ENCODE data around the gene TECPR1. TPM values are rescaled to one million over a fixed set of nuclear protein-coding genes. Genes with fewer than 3 reads are reported as not detected.

Gene TECPR1
- total and polyA plus RNA-seq, 2 donors (not counting 1 experiment from before 2014, with no cell fraction given): 3.7 to 39.0 TPM

GRCh38 chr7:98244871-98245270, 7.2 kb downstream of the TECPR1 start:
- Histone ChIP-seq H3K4me3 (replicated peaks in 1 of 4; ENCODE audit: control extremely low read depth in 1 of 4, insufficient read depth in 1 of 4, low read depth in 3 of 4, low read length in 4 of 4) (no peak overlapping the region), H3K36me3 (ENCODE audit: control insufficient read depth, insufficient read depth, low read length) (peaks cover 4% of the 10 kb centered on the region), H3K27ac (ENCODE audit: insufficient read depth, low read length) (no peak overlapping the region), H4K20me1 (ENCODE audit: control insufficient read depth, extremely low read depth, insufficient read depth, low read length) (no peaks in the 10 kb centered on the region), H3K9ac (ENCODE audit: insufficient read depth, low read length) (no peak overlapping the region), H2AFZ (ENCODE audit: low read length) (no peak overlapping the region), H3K4me2 (ENCODE audit: extremely low read depth, insufficient read depth, low read length) (no peak overlapping the region), H3K9me3 (ENCODE audit: control insufficient read depth, insufficient read depth, low read depth, low read length) (no peaks in the 10 kb centered on the region), H3K27me3 (ENCODE audit: control insufficient read depth, insufficient read depth, low read length) (no peaks in the 10 kb centered on the region), H3K79me2 (ENCODE audit: control insufficient read depth, insufficient read depth, low read length) (no peaks in the 10 kb centered on the region), H3K4me1 (ENCODE audit: control insufficient read depth, extremely low read depth, insufficient read depth, low read length) (no peaks in the 10 kb centered on the region)
- TF ChIP-seq CTCF (conservative IDR thresholded peaks at IDR 0.05 in 1 of 2, IDR thresholded peaks at IDR 0.05 in 1 of 2; ENCODE audit: low read depth in 1 of 2, low read length in 2 of 2) (no peak), EZH2 (IDR thresholded peaks at IDR 0.05; ENCODE audit: low read length, missing control alignments) (no peak)
- no peak for DNase-seq (ENCODE audit: low read depth in 2 of 2)

DNA sequence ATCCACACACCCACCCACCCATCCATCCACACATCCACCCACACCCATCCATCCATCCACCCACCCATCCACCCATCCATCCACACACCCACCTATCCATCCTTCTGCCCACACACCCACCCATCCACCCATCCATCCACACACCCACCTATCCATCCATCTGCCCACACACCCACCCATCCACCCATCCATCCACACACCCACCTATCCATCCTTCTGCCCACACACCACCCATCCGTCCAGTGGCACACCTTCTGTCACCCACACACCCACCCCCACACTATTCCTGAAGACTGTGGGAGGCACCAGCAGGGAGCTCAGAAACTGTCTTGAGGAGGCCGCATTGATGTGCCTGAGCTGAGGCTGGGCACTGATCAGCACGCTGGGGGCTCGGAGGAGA, 9.1 kb downstream of the TECPR1 start:
- H3K9me3 ChIP-seq (ENCODE audit: control insufficient read depth, insufficient read depth, low read depth, low read length): no peaks in the 10 kb centered on the region
- DNase-seq (ENCODE audit: low read depth in 2 of 2): no peak

GRCh38 chr7:98242342-98242741, 9.7 kb downstream of the TECPR1 start:
- no peak for DNase-seq (ENCODE audit: low read depth in 2 of 2)
- no peak for TF ChIP-seq CTCF (conservative IDR thresholded peaks at IDR 0.05 in 1 of 2, IDR thresholded peaks at IDR 0.05 in 1 of 2; ENCODE audit: low read depth in 1 of 2, low read length in 2 of 2)
- no peak for TF ChIP-seq EZH2 (IDR thresholded peaks at IDR 0.05; ENCODE audit: low read length, missing control alignments)

More for the DNA sequence above, 9.1 kb downstream of the TECPR1 start:
- no peak overlapping the region for H3K9ac ChIP-seq (ENCODE audit: insufficient read depth, low read length)
- no peak overlapping the region for H2AFZ ChIP-seq (ENCODE audit: low read length)
- H3K4me1 ChIP-seq (ENCODE audit: control insufficient read depth, extremely low read depth, insufficient read depth, low read length): no peaks in the 10 kb centered on the region
- no peak overlapping the region for H3K4me3 ChIP-seq (replicated peaks in 1 of 4; ENCODE audit: control extremely low read depth in 1 of 4, insufficient read depth in 1 of 4, low read depth in 3 of 4, low read length in 4 of 4)
- H3K4me2 ChIP-seq (ENCODE audit: extremely low read depth, insufficient read depth, low read length): no peak overlapping the region
- H3K79me2 ChIP-seq (ENCODE audit: control insufficient read depth, insufficient read depth, low read length): no peaks in the 10 kb centered on the region
- H3K36me3 ChIP-seq (ENCODE audit: control insufficient read depth, insufficient read depth, low read length): peaks cover 11% of the 10 kb centered on the region
- H4K20me1 ChIP-seq (ENCODE audit: control insufficient read depth, extremely low read depth, insufficient read depth, low read length): no peaks in the 10 kb centered on the region
- no peak overlapping the region for H3K27ac ChIP-seq (ENCODE audit: insufficient read depth, low read length)
- no peak for TF ChIP-seq CTCF (conservative IDR thresholded peaks at IDR 0.05 in 1 of 2, IDR thresholded peaks at IDR 0.05 in 1 of 2; ENCODE audit: low read depth in 1 of 2, low read length in 2 of 2)
- TF ChIP-seq EZH2 (IDR thresholded peaks at IDR 0.05; ENCODE audit: low read length, missing control alignments): no peak
- no peaks in the 10 kb centered on the region for H3K27me3 ChIP-seq (ENCODE audit: control insufficient read depth, insufficient read depth, low read length)

More at GRCh38 chr7:98242342-98242741, 9.7 kb downstream of the TECPR1 start:
- Histone ChIP-seq H3K9me3 (ENCODE audit: control insufficient read depth, insufficient read depth, low read depth, low read length) (no peaks in the 10 kb centered on the region), H2AFZ (ENCODE audit: low read length) (no peak overlapping the region), H3K27me3 (ENCODE audit: control insufficient read depth, insufficient read depth, low read length) (no peaks in the 10 kb centered on the region), H3K27ac (ENCODE audit: insufficient read depth, low read length) (no peak overlapping the region), H3K36me3 (ENCODE audit: control insufficient read depth, insufficient read depth, low read length) (peaks cover 11% of the 10 kb centered on the region), H3K4me2 (ENCODE audit: extremely low read depth, insufficient read depth, low read length) (no peak overlapping the region), H3K4me3 (replicated peaks in 1 of 4; ENCODE audit: control extremely low read depth in 1 of 4, insufficient read depth in 1 of 4, low read depth in 3 of 4, low read length in 4 of 4) (no peak overlapping the region), H3K4me1 (ENCODE audit: control insufficient read depth, extremely low read depth, insufficient read depth, low read length) (no peaks in the 10 kb centered on the region), H3K79me2 (ENCODE audit: control insufficient read depth, insufficient read depth, low read length) (no peaks in the 10 kb centered on the region), H3K9ac (ENCODE audit: insufficient read depth, low read length) (no peak overlapping the region), H4K20me1 (ENCODE audit: control insufficient read depth, extremely low read depth, insufficient read depth, low read length) (no peaks in the 10 kb centered on the region)
